NB4 (cell line): ENCODE data around the gene ARSB.

Experiments
- MAX ChIP-seq: IDR thresholded peaks from 2 replicates; pipeline ENCODE4 v1.6.1; 2011; ENCODE audit warnings: low read depth, low read length
- MYC ChIP-seq: IDR thresholded peaks from 2 replicates; pipeline ENCODE4 v1.6.1; 2011; ENCODE audit warnings: low read depth, low read length
- POLR2A ChIP-seq: IDR thresholded peaks from 2 replicates; pipeline ENCODE4 v1.6.1; 2011; ENCODE audit warnings: mild to moderate bottlenecking; ENCODE audit not compliant: insufficient read length; ENCODE audit errors: extremely low read depth
- TF ChIP-seq, protein P1 (sequence below): IDR thresholded peaks from one replicate; pipeline ENCODE4 v1.5.1; 2012; ENCODE audit warnings: low read depth, low read length

- TF ChIP-seq, protein P1, sequence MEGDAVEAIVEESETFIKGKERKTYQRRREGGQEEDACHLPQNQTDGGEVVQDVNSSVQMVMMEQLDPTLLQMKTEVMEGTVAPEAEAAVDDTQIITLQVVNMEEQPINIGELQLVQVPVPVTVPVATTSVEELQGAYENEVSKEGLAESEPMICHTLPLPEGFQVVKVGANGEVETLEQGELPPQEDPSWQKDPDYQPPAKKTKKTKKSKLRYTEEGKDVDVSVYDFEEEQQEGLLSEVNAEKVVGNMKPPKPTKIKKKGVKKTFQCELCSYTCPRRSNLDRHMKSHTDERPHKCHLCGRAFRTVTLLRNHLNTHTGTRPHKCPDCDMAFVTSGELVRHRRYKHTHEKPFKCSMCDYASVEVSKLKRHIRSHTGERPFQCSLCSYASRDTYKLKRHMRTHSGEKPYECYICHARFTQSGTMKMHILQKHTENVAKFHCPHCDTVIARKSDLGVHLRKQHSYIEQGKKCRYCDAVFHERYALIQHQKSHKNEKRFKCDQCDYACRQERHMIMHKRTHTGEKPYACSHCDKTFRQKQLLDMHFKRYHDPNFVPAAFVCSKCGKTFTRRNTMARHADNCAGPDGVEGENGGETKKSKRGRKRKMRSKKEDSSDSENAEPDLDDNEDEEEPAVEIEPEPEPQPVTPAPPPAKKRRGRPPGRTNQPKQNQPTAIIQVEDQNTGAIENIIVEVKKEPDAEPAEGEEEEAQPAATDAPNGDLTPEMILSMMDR = no peak
- no peak for TF ChIP-seq POLR2A
- no peak for TF ChIP-seq MAX
- no peak for TF ChIP-seq MYC
These were observed 237.3 kb downstream of the ARSB start for GRCh38 chr5:78747705-78748359.
